HG02798 (cell line): Measurements from ENCODE around the gene KLHL12.

ENCODE experiments used
- ATAC-seq: cut with Tn5 transposase; IDR thresholded peaks from one replicate; pipeline ENCODE4 v1.9.1; 2021; ENCODE audit warnings: mild to moderate bottlenecking; ENCODE audit not compliant: unreplicated experiment, poor library complexity

Gene KLHL12

GRCh38 chr1:202926581-202927491, at the start of gene KLHL12:
KLHL12 (minus strand) TSS chr1:202927234; CDS start chr1:202925162, 2,072 bp downstream.
- ATAC-seq: peak; percentile 95

- no peak for ATAC-seq
Observed at GRCh38 chr1:202976633-202977032, 49.6 kb upstream of the KLHL12 start.

- no peak for ATAC-seq
Observed at GRCh38 chr1:202974856-202975255, 47.8 kb upstream of the KLHL12 start.

GRCh38 chr1:202972046-202972445, 45.0 kb upstream of the KLHL12 start:
- ATAC-seq: no peak

GRCh38 chr1:202968895-202969295, 41.9 kb upstream of the KLHL12 start:
- ATAC-seq: peak; percentile 53

- no peak for ATAC-seq
Observed at GRCh38 chr1:202968351-202968750, 41.3 kb upstream of the KLHL12 start.

GRCh38 chr1:202967684-202968281, 40.7 kb upstream of the KLHL12 start:
- peak; percentile 11 for ATAC-seq

- no peak for ATAC-seq
Observed at GRCh38 chr1:202966006-202966898, 39.2 kb upstream of the KLHL12 start.

- ATAC-seq: no peak
Observed at GRCh38 chr1:202965422-202965821, 38.4 kb upstream of the KLHL12 start.

- no peak for ATAC-seq
Observed at GRCh38 chr1:202964791-202965410, 37.9 kb upstream of the KLHL12 start.

- ATAC-seq: no peak
Observed at GRCh38 chr1:202961220-202961880, 34.3 kb upstream of the KLHL12 start.

- no peak for ATAC-seq
Observed at GRCh38 chr1:202959276-202959620, 32.2 kb upstream of the KLHL12 start.

- no peak for ATAC-seq
Observed at GRCh38 chr1:202958544-202959275, 31.7 kb upstream of the KLHL12 start.

- ATAC-seq: peak; percentile 98
Observed at GRCh38 chr1:202957733-202958543, 30.9 kb upstream of the KLHL12 start, which contains the start of gene ADIPOR1. ADIPOR1 (minus strand) TSS chr1:202958312; CDS start chr1:202951070, 7,242 bp downstream.

- no peak for ATAC-seq
Observed at GRCh38 chr1:202956969-202957368, 29.9 kb upstream of the KLHL12 start.

GRCh38 chr1:202954057-202954745, 27.2 kb upstream of the KLHL12 start:
- no peak for ATAC-seq

GRCh38 chr1:202953392-202953791, 26.4 kb upstream of the KLHL12 start:
- ATAC-seq: no peak

GRCh38 chr1:202952818-202953217, 25.8 kb upstream of the KLHL12 start:
- no peak for ATAC-seq
